Cerebellar cortex (tissue), 1 donor: Measurements from ENCODE around the gene HTT.
A peak's percentile ranks its signal among the peaks of the same experiment; 100 is the strongest.

Experiments used
- DNase-seq: peaks from one replicate; pipeline ENCODE4 v3.0.0-alpha.2; 2015; ENCODE audit warnings: low spot score

The HTT gene

GRCh38 chr4:3074078-3074845 is at the start of gene HTT, which contains the start of gene HTT-AS:
Gene HTT (plus strand): TSS chr4:3074681. CDS start chr4:3074826, 145 bp downstream.
Gene HTT-AS (minus strand): TSS chr4:3074538.
- peak; percentile 94 for DNase-seq

DNA sequence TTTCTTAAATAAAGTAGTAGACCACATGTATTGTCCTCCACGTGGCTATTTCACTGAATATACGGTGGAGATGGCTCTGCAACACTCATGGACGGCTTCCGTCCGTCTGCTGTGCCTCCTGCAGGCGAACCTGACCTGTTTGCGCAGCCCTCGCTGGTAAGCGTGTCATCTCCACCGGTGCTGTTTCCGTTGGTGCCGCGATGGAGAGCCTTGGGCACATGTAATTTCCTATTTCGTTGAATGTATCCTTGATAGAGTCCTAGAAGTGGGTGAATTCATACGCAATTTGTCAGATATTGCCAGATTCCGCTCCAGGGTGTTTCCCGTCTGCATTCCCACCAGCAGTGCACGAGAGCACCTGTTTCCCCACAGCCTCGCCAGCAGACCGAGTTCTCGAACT is 48.6 kb upstream of the HTT start:
- no peak for DNase-seq

DNA sequence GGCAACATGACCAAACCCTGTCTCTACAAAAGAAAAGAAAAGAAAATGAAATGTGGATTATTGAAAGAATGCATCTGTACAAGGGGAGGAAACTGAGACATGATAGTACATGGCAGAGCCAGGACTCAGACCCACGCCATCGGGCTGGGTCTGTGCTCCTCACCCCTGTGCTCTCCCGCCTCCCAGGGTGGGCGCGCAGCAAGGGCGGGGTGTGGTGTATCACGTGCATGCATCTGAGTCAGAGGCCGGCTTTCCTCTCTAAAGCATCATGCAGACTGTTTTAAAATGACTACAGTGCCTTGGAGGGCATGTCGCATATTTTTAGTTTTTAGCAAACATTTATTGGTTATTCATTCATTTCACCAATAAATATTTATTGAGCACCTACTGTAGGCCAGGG is 47.9 kb upstream of the HTT start:
- DNase-seq, result no peak

DNA sequence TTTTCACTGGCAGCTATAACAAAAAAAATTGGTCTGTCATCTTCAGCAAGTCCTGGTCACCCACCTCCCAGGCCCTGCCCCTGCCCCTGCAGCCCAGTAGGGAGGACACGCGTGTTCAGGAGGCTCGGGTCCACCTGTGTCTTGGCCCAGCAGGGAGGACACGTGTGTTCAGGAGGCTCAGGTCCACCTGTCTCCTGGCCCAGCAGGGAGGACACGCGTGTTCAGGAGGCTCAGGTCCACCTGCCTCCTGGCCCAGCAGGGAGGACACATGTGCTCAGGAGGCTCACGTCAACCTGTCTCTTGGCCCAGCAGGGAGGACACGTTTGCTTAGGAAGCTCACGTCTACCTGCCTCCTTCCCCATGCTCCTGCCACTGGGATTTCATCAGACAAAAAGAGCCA is 45.0 kb upstream of the HTT start:
- DNase-seq, result no peak

DNA sequence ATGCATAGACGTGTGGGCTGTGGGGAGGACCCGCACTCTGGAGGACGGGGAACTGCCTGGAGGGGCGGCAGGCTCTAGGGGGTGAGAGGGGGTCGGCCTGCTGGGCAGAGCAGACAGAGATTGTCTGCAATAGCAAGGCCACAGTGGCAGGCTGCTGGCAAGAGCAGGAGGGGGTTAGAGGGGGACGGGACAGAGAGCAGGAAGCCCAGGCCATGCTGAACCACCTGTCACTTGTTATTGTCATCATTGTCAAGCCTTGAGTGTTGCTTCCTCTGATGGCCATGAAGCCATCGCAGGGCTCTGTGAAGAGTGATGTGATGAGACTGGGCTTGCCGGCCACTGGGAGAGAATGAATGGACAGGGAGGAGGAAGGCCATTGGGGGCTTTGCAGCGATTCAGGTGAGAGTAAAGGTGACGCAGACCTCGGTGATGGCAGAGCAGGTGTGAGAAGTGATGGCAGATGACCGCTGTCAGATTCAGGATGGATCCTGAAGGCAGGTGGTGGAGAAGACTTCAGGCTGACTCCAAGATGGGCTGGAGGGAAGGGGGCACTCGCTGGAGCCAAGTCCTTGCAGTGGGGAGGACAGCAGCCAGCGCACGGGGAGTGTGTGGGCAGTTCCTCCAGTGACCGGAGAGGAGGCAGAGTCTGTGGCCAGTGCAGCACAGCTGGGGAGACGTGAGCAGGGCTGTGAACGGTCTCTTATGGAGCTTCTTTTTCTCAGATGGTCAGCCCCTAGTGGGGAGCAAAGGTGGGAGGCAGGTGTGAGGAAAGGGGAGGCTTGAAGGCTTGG is 43.7 kb upstream of the HTT start:
- no peak for DNase-seq

- no peak for DNase-seq
Measured at GRCh38 chr4:3031357-3032082, 43.0 kb upstream of the HTT start.

- no peak for DNase-seq
Measured at GRCh38 chr4:3034231-3034630, 40.2 kb upstream of the HTT start.

DNA sequence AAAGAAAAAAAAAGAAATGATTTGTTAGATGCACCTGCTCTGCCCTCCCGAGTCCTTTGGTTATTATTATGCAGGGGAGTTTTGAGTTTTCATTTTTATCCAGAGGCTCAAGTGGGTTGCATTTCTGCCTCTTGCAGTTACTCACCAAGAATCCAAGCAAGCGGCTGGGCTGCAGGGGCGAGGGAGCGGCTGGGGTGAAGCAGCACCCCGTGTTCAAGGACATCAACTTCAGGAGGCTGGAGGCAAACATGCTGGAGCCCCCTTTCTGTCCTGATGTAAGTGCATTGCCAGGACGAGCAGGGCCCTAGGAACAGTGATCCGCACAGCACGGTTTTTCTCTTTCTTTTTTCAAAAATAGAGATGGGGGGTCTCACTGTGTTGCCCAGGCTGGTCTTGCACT is 39.2 kb upstream of the HTT start:
- DNase-seq, result no peak

GRCh38 chr4:3035674-3036073 is 38.8 kb upstream of the HTT start:
- no peak for DNase-seq

GRCh38 chr4:3036131-3036952 is 38.1 kb upstream of the HTT start:
- no peak for DNase-seq

GRCh38 chr4:3037957-3038461 is 36.5 kb upstream of the HTT start:
- no peak for DNase-seq

DNA sequence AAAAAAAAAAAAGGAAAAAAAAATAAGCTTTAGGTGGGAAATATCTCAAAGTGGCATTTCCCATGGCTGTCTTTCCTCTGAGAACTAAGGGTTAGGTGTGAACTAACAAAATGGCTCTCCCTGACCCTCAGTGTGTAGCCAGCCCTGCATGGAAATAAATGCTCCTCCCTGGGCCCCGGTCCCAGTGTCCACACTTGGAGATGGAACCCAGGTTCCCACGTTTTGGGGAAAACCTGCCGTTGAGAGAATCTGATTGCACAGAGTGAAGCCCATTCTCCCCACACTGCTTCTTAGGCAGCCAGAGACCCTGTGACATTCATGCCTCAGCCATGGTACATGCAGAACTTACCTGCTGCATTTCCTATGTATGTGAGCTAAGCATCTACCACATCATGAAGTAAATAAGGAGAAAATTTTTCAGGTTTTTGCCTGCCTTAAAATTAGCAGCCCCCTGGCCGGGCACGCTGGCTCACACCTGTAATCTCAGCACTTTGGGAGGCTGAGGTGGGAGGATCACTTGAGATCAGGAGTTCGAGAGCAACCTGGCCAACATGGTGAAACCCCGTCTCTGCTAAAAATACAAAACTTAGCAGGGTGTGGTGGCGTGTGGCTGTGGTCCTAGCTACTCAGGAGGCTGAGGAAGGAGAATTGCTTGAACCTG is 34.6 kb upstream of the HTT start:
- DNase-seq, result no peak

GRCh38 chr4:3040452-3041191 is 33.9 kb upstream of the HTT start:
- no peak for DNase-seq

- DNase-seq, result peak; percentile 45
Measured at GRCh38 chr4:3041192-3042142, 33.0 kb upstream of the HTT start.

DNA sequence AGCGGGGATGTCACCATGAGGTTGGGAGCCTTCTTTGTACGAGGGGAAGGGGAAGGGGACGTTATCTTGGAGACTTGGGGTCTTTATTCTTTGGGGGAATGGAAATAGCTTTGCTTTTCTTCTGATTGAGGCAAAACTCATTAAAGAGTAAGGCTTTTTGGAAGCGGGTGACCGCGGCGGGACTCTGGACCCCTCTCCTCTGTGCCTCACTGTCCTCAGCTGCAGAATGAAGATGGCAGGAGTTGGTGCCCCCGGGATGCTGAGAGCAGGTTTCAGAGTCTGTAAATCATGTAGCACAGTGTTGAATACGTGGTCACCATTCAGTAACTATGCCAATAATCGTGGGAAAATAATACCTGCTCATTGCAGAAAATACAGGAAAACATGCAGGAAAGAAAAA is 32.3 kb upstream of the HTT start:
- peak; percentile 14 for DNase-seq

GRCh38 chr4:3043282-3044020 is 31.0 kb upstream of the HTT start:
- no peak for DNase-seq

DNA sequence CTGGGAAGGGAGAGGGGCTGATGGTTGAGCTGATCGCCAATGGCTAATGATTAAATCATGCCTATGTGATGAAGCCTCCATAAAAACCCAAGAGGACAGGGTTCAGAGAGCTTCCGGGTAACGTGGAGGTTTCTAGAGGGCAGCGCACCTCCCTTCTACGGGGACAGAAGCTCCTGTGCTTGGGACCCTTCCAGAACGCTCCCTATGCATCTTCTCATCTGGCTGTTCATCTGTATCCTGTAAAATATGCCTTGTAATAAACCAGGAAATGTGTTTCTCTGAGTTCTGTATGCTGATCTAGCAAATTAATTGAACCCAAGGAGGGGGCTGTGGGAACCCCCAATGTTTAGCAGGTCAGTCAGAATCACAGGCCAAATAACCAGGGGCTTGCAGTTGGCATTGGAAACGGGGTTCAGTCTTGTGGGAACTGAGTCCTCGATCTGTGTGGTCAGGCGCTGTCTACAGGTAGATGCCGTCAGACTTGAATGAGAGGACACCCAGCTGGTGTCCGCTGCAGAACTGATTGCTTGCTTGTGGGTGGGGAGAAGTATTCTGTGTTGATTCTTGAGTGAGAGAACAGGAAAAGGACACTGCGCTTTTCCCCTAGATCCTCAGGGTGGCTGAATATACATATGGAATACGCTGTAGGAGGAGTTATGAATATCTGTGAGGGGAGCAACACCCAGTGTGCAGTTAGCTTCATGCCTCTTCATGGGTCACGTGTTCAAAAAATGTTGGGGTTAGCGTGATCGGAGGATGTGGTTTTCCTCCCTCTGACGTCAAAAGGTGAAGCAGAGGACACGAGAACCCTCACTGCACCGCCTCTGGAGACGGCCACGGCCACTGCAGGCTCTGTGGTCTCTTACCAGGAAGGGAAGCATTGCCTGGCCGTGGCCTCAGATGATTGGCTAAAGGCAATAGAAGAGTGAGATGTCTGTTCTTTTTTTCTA is 29.3 kb upstream of the HTT start:
- no peak for DNase-seq
